Spleen (tissue), 11 donors: ENCODE results near the gene BIVM. TPM values are rescaled to one million over a fixed set of nuclear protein-coding genes. Genes with fewer than 3 reads are reported as not detected.

Experiments used
- DNase-seq: peaks from one replicate; pipeline ENCODE4 v3.0.0-alpha.2; 2020
- H3K27ac ChIP-seq, 8 donors: fragments of 200-600 bp; sonication (generic) in 7 of 8; 1 replicate in 4 of 8; 2 replicates in 4 of 8; pipeline versions ENCODE4 v1.5.0 to v1.8.0; 2016 to 2021; ENCODE audit warnings: inconsistent platforms in 4 of 8, mild to moderate bottlenecking in 4 of 8, moderate library complexity in 1 of 8
- H3K27me3 ChIP-seq, 7 donors: fragments of 200-600 bp; sonication (generic) in 6 of 7; replicated peaks in 1 of 7; 1 replicate in 4 of 7; 2 replicates in 3 of 7; pipeline versions ENCODE4 v1.5.0 to v1.8.0; 2016 to 2021; ENCODE audit warnings: inconsistent platforms in 3 of 7, mild to moderate bottlenecking in 1 of 7
- H3K36me3 ChIP-seq, 6 donors: fragments of 200-600 bp; sonication (generic) in 5 of 6; 1 replicate in 4 of 6; 2 replicates in 2 of 6; pipeline versions ENCODE4 v1.5.0 to v1.8.0; 2016 to 2021; ENCODE audit warnings: inconsistent platforms in 2 of 6
- H3K4me1 ChIP-seq, 6 donors: fragments of 200-600 bp; sonication (generic) in 5 of 6; 1 replicate in 3 of 6; 2 replicates in 3 of 6; pipeline versions ENCODE4 v1.5.0 to v1.8.0; 2016 to 2021; ENCODE audit warnings: inconsistent platforms in 3 of 6
- H3K4me3 ChIP-seq, 8 donors: fragments of 200-600 bp; sonication (generic) in 7 of 8; 1 replicate in 4 of 8; 2 replicates in 4 of 8; pipeline versions ENCODE4 v1.5.0 to v1.8.0; 2016 to 2021; ENCODE audit warnings: inconsistent platforms in 4 of 8, mild to moderate bottlenecking in 4 of 8, moderate library complexity in 2 of 8
- H3K9me3 ChIP-seq, 8 donors: fragments of 200-600 bp; sonication (generic) in 7 of 8; 1 replicate in 4 of 8; 2 replicates in 4 of 8; pipeline versions ENCODE4 v1.5.0 to v1.8.0; 2016 to 2021; ENCODE audit warnings: inconsistent platforms in 4 of 8
- CTCF ChIP-seq, 11 experiments: fragments of 200-600 bp in 7 of 11; fragments of 450-650 bp in 4 of 11; sonication (generic) in 4 of 11; IDR thresholded peaks in 8 of 11; conservative IDR thresholded peaks in 3 of 11; 1 replicate in 7 of 11; 2 replicates in 4 of 11; pipeline versions ENCODE4 v1.4.0 to v1.8.0; 2016 to 2021; ENCODE audit warnings: antibody characterized with exemption in 11 of 11, inconsistent platforms in 4 of 11, mild to moderate bottlenecking in 1 of 11
- POLR2A ChIP-seq, 3 donors: fragments of 450-650 bp; IDR thresholded peaks; one replicate each; pipeline ENCODE4 v1.5.1; 2017; ENCODE audit warnings: antibody characterized with exemption in 3 of 3, mild to moderate bottlenecking in 1 of 3
- POLR2AphosphoS5 ChIP-seq, 3 donors: sonication (generic); formaldehyde crosslinking; IDR thresholded peaks; one replicate each; pipeline ENCODE4 v1.5.1; 2017; ENCODE audit warnings: antibody characterized with exemption in 3 of 3
- WGBS, 5 donors: extraction: QIAGEN DNeasy Blood & Tissue Kit in 3 of 5; methylation state at CpG; one replicate each; pipeline versions ENCODE4 v1.1.5 to v1.1.7; 2013 to 2018; 5-methylcytosine and 5-hydroxymethylcytosine counted together
- intact Hi-C: fragments of 100-400 bp; cut with DNase I; formaldehyde crosslinking; loops from one replicate; pipeline ENCODE4 v1.15.0; 2023; ENCODE audit warnings: low total_unique reads
- polyA plus RNA-seq, 3 donors: library from polyadenylated mRNA; stranded (reverse); fragments of 200-250 nt; gene quantifications; one replicate each; pipeline ENCODE4 v1.2.1, GENCODE V29; 2013
- total RNA-seq, 7 donors: library from RNA; depleted of rRNA in 3 of 7; stranded (reverse); fragments of >200 nt in 3 of 7; fragmentation: NEBNext Ultra II Directional in 4 of 7; extraction: Animal tissue kit (Norgen Biotek cat#: 25700) in 4 of 7; gene quantifications; one replicate each; pipeline versions ENCODE4 v1.1.0 to v1.2.1, GENCODE V29; 2016 to 2021
- donor health status: healthy with polysubstance abuse.
- donor health status: DM: no; HTN: no; CAD: no; lungs with moderate emphysema.
- donor health status: DM: no; HTN: no; CAD: no.
- donor health status: Bipolar disorder and iron deficiency.
- donor health status: healthy.
- donor health status: DM: no; HTN: no; CAD: no.
- donor health status: DM: yes; HTN: yes; CAD: no.

Gene BIVM
- total and polyA plus RNA-seq, 10 donors = 6.0 to 30.4 (median 15.6) TPM

DNA sequence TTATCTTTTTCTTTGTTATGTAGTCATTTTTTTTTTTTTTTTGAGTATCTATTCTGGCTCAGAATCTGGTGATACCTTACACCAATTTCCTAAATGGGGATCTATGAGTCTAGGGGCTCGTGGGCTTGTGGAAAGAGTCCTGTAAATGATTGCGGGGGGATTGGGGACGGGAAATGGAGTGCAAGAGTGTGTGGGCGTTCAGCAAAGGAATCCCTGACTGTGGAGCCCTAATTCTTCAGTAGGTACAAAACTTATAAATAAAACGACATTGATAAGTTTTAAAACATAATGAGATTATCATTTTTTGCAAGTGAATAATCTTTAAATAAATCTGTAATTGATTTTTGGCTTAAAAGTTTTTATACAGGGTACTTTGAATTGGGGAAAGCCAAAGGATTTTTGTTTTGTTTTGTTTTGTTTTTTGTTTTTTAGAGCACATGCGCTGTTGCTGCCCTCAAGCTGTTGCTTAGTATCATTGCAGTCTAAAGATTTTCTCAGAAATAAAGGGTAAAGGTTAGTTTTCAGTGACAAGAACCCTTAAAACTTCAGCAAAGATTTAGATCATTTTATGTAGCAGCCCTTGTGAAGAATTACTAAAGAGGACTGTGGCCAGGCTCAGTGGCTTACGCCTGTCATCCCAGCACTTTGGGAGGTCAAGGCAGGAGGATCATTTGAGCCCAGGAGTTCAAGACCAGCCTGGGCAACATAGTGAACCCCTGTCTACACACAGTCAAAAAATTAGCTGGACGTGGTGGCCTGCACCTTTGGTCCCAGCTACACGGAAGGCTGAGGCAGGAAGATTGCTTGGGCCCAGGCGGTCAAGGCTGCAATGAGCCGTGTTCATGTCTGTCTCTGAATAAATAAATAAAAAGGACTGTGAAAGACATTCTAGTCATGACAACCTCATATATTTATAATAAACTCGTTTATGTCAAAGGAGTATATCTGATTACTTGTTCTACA is 48.6 kb downstream of the BIVM start:
- TF ChIP-seq CTCF (IDR thresholded peaks at IDR 0.05 in 8 of 11, conservative IDR thresholded peaks at IDR 0.05 in 3 of 11) = peak; percentile 36 to 73 (median 69)
- TF ChIP-seq POLR2AphosphoS5 (IDR thresholded peaks at IDR 0.05) = no peak
- H3K27me3 ChIP-seq = no peaks in the 10 kb centered on the region
- peak overlapping the region in 7 of 8 donors; percentile 87 to 97 (median 95) for H3K4me3 ChIP-seq
- peak; percentile 77 for DNase-seq
- intact Hi-C loops = loop anchor here (5.0 kb wide), 2 partner anchors 250 to 265 kb away; partner anchors contain the start of gene TPP2
- 19 to 25% (median 25%) methylated on average over 12 of the region's 12 CpGs for WGBS, 5 donors
- peak overlapping the region; percentile 94 to 100 (median 98) for H3K27ac ChIP-seq
- no peaks in the 10 kb centered on the region for H3K9me3 ChIP-seq
- H3K36me3 ChIP-seq = peaks cover 0 to 23% (median 9%) of the 10 kb centered on the region in 6 donors
- peaks cover 21 to 66% (median 45%) of the 10 kb centered on the region in 6 donors for H3K4me1 ChIP-seq

DNA sequence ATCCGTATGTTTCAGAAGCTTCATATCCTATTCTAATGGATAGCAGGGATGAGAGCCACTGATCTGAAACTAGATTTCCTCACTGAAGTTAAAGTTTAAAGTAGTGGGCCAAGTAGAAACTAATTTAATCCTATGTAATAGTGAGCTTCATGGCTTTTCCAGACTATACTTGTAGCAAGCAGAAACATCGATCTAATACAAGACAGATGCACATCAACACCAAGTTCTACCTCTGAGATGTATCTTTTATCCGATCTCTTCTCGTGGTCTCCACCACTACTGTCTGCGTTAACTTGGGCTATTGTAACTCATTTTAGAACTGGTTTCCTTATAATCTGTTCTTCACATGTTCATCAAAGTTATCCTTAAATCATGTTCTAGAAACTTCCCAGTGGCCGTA is 50.0 kb downstream of the BIVM start:
- intact Hi-C loops = loop anchor here (5.0 kb wide), 2 partner anchors 252 to 267 kb away; partner anchors contain the start of gene TPP2

GRCh38 chr13:102852556-102852955 is 53.6 kb downstream of the BIVM start:
- no peak for DNase-seq
- Histone ChIP-seq H3K9me3 (no peaks in the 10 kb centered on the region), H3K27ac (no peak overlapping the region), H3K36me3 (peaks cover 2 to 73% (median 49%) of the 10 kb centered on the region in 6 donors), H3K4me1 (peaks cover 19 to 84% (median 51%) of the 10 kb centered on the region in 6 donors), H3K4me3 (no peak overlapping the region), H3K27me3 (no peaks in the 10 kb centered on the region)
- WGBS, 5 donors = 84 to 92% (median 85%) methylated on average over 3 of the region's 3 CpGs
- intact Hi-C loops = no loop called here
- TF ChIP-seq CTCF (IDR thresholded peaks at IDR 0.05 in 8 of 11, conservative IDR thresholded peaks at IDR 0.05 in 3 of 11) = no peak
- TF ChIP-seq POLR2A (IDR thresholded peaks at IDR 0.05) = no peak
- TF ChIP-seq POLR2AphosphoS5 (IDR thresholded peaks at IDR 0.05) = no peak

More for the DNA sequence above, 50.0 kb downstream of the BIVM start:
- peaks cover 21 to 80% (median 55%) of the 10 kb centered on the region in 6 donors for H3K4me1 ChIP-seq
- H3K27me3 ChIP-seq = no peaks in the 10 kb centered on the region
- no peaks in the 10 kb centered on the region for H3K9me3 ChIP-seq
- no peak for TF ChIP-seq POLR2AphosphoS5 (IDR thresholded peaks at IDR 0.05)
- TF ChIP-seq POLR2A (IDR thresholded peaks at IDR 0.05) = no peak
- peaks cover 0 to 37% (median 15%) of the 10 kb centered on the region in 6 donors for H3K36me3 ChIP-seq
- WGBS, 5 donors = 90 to 92% (median 91%) methylated on average over 6 of the region's 6 CpGs
- no peak for DNase-seq
- no peak overlapping the region for H3K27ac ChIP-seq
- no peak overlapping the region for H3K4me3 ChIP-seq

GRCh38 chr13:102854675-102855074 is 55.8 kb downstream of the BIVM start:
- Histone ChIP-seq H3K27me3 (no peaks in the 10 kb centered on the region), H3K27ac (peak overlapping the region in 3 of 8 donors; percentile 2 to 36 (median 6)), H3K4me1 (peaks cover 3 to 62% (median 33%) of the 10 kb centered on the region in 6 donors), H3K9me3 (no peaks in the 10 kb centered on the region), H3K36me3 (peaks cover 10 to 88% (median 66%) of the 10 kb centered on the region in 6 donors), H3K4me3 (no peak overlapping the region)
- intact Hi-C loops = no loop called here
- WGBS, 5 donors = 11 to 81% (median 28%) methylated on average over 7 of the region's 7 CpGs
- DNase-seq = no peak
- TF ChIP-seq POLR2A (IDR thresholded peaks at IDR 0.05) (no peak), POLR2AphosphoS5 (IDR thresholded peaks at IDR 0.05) (no peak), CTCF (IDR thresholded peaks at IDR 0.05 in 8 of 11, conservative IDR thresholded peaks at IDR 0.05 in 3 of 11) (no peak)
